ENCODE measurements around the gene DGKA. TPM values are rescaled to one million over a fixed set of nuclear protein-coding genes. Genes with fewer than 3 reads are reported as not detected.

DGKA gene
- total RNA-seq, 1 donor: 45.8 TPM

- DNase-seq (ENCODE audit: low read depth): no peak
- no peak overlapping the region for H3K4me3 ChIP-seq (ENCODE audit: low read depth, low read length)
- TF ChIP-seq, protein P1, sequence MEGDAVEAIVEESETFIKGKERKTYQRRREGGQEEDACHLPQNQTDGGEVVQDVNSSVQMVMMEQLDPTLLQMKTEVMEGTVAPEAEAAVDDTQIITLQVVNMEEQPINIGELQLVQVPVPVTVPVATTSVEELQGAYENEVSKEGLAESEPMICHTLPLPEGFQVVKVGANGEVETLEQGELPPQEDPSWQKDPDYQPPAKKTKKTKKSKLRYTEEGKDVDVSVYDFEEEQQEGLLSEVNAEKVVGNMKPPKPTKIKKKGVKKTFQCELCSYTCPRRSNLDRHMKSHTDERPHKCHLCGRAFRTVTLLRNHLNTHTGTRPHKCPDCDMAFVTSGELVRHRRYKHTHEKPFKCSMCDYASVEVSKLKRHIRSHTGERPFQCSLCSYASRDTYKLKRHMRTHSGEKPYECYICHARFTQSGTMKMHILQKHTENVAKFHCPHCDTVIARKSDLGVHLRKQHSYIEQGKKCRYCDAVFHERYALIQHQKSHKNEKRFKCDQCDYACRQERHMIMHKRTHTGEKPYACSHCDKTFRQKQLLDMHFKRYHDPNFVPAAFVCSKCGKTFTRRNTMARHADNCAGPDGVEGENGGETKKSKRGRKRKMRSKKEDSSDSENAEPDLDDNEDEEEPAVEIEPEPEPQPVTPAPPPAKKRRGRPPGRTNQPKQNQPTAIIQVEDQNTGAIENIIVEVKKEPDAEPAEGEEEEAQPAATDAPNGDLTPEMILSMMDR (IDR thresholded peaks at IDR 0.05; ENCODE audit: insufficient read depth, low read depth, low read length): no peak
Observed at GRCh38 chr12:55955344-55955743, 24.4 kb downstream of the DGKA start.

- no peak overlapping the region for H3K4me3 ChIP-seq (ENCODE audit: low read depth, low read length)
- DNase-seq (ENCODE audit: low read depth): peak; percentile 55
- TF ChIP-seq, protein P1 (IDR thresholded peaks at IDR 0.05; ENCODE audit: insufficient read depth, low read depth, low read length): peak; percentile 48
Observed at GRCh38 chr12:55955800-55956508, 25.0 kb downstream of the DGKA start.

- H3K4me3 ChIP-seq (ENCODE audit: low read depth, low read length): no peak overlapping the region
- TF ChIP-seq, protein P1 (IDR thresholded peaks at IDR 0.05; ENCODE audit: insufficient read depth, low read depth, low read length): no peak
- DNase-seq (ENCODE audit: low read depth): no peak
Observed at GRCh38 chr12:55957106-55957859, 26.3 kb downstream of the DGKA start.

- H3K4me3 ChIP-seq (ENCODE audit: low read depth, low read length): no peak overlapping the region
- TF ChIP-seq, protein P1 (IDR thresholded peaks at IDR 0.05; ENCODE audit: insufficient read depth, low read depth, low read length): no peak
- DNase-seq (ENCODE audit: low read depth): no peak
Observed at GRCh38 chr12:55963760-55964159, 32.8 kb downstream of the DGKA start.

GRCh38 chr12:55965240-55965639, 34.3 kb downstream of the DGKA start:
- no peak overlapping the region for H3K4me3 ChIP-seq (ENCODE audit: low read depth, low read length)
- TF ChIP-seq, protein P1 (IDR thresholded peaks at IDR 0.05; ENCODE audit: insufficient read depth, low read depth, low read length): no peak
- DNase-seq (ENCODE audit: low read depth): no peak

DNA sequence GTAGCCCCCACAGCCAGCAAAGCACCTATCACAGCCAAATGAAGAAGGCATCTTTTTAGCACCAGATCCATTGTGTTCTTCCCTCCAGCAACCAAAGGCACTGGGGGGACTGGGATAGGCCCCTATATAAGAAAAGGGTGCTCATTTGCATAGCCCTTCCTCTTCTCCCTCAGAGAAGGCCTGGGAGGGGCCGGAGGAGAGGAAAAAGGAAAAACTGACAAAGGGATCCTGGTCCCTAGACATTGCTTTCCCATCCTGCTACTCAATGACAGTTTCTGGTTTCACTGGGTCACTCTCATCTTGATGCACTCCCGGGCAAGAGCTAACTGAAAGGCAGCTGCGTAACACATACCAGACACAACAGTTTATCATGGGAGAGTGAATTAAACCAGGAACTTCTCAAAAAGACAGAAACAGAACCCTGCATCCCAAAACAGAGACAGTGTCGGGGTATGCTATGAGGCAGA, 35.0 kb downstream of the DGKA start, which contains the start of gene PMEL:
TSS of gene PMEL (minus strand) at position 102 of the 467 bp plus-strand sequence. CDS start at position 71, 31 bp downstream.
- DNase-seq (ENCODE audit: low read depth): peak; percentile 19
- H3K4me3 ChIP-seq (ENCODE audit: low read depth, low read length): peak within 1 kb of the TSS; percentile 92
- TF ChIP-seq, protein P1 (IDR thresholded peaks at IDR 0.05; ENCODE audit: insufficient read depth, low read depth, low read length): no peak

All from fibroblast of villous mesenchyme (primary cell).